ENCODE measurements around the gene KATNB1. TPM values are rescaled to one million over a fixed set of nuclear protein-coding genes. Genes with fewer than 3 reads are reported as not detected.

The KATNB1 gene
- total RNA-seq, 3 donors from 2014 or later (not counting 1 experiment from before 2014, with no cell fraction given) = 23.6 to 34.3 (median 29.7) TPM

DNA sequence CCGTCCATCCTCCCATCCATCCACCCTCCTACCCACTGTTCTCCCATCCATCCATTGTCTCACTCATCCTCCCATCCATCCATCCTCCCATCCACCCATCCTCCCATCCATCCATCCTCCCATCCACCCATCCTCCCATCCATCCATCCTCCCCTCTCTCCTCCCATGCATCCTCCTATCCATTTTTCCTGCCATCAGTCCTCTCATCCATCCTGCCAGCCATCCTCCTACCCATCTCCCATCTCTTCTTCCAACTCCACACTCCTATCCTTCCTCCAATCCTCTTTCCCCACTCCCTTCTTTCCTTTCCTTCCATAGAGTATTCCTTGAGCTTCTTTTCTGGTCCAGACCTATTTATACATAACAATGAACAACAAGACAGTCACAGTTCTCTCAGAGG lies 28.9 kb upstream of the KATNB1 start:
- ATAC-seq (no peak), DNase-seq (no peak)
- no peak overlapping the region for H3K4me3 Mint-ChIP-seq
- H3K27ac Mint-ChIP-seq = no peak overlapping the region
- Histone ChIP-seq H3K4me1 (ENCODE audit: control insufficient read depth, insufficient read depth, low read length) (no peaks in the 10 kb centered on the region), H3K36me3 (ENCODE audit: control insufficient read depth, insufficient read depth, low read length) (no peaks in the 10 kb centered on the region), H3K9me3 (ENCODE audit: control insufficient read depth, insufficient read depth, low read length) (no peaks in the 10 kb centered on the region), H3K27me3 (ENCODE audit: control insufficient read depth, insufficient read depth, low read length) (no peaks in the 10 kb centered on the region), H3K4me3 (ENCODE audit: low read length) (no peak overlapping the region), H3K27ac (ENCODE audit: low read length) (no peak overlapping the region)
- WGBS (ENCODE audit: insufficient coverage) = 93% methylated on average over 1 of the region's 1 CpG
- no peaks in the 10 kb centered on the region for H3K36me3 Mint-ChIP-seq
- TF ChIP-seq, protein P1, sequence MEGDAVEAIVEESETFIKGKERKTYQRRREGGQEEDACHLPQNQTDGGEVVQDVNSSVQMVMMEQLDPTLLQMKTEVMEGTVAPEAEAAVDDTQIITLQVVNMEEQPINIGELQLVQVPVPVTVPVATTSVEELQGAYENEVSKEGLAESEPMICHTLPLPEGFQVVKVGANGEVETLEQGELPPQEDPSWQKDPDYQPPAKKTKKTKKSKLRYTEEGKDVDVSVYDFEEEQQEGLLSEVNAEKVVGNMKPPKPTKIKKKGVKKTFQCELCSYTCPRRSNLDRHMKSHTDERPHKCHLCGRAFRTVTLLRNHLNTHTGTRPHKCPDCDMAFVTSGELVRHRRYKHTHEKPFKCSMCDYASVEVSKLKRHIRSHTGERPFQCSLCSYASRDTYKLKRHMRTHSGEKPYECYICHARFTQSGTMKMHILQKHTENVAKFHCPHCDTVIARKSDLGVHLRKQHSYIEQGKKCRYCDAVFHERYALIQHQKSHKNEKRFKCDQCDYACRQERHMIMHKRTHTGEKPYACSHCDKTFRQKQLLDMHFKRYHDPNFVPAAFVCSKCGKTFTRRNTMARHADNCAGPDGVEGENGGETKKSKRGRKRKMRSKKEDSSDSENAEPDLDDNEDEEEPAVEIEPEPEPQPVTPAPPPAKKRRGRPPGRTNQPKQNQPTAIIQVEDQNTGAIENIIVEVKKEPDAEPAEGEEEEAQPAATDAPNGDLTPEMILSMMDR (IDR thresholded peaks at IDR 0.05) = no peak
- no peaks in the 10 kb centered on the region for H3K4me1 Mint-ChIP-seq
- no peaks in the 10 kb centered on the region for H3K9me3 Mint-ChIP-seq
- intact Hi-C loops (cut with micrococcal nuclease) = no loop called here
- H3K27me3 Mint-ChIP-seq (ENCODE audit: low read depth in 2 of 2) = no peaks in the 10 kb centered on the region

DNA sequence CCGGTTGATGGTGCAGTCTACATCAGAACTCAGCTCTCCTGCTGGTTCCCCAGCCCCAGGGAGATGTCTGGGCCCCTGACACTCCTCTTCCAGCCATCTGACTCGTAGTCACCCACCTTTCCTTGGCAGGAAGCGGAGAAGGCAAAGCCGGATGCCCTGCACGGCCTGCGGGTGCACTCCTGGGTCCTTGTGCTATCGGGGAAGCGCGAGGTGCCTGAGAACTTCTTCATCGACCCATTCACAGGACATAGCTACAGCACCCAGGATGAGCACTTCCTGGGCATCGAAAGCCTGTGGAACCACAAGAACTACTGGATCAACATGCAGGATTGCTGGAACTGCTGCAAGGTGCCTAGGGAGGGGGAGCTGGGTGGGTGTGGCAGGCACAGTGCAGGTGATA lies 28.2 kb upstream of the KATNB1 start:
- DNase-seq (no peak), ATAC-seq (no peak)
- intact Hi-C loops (cut with micrococcal nuclease) = no loop called here
- Mint-ChIP-seq H3K27ac (no peak overlapping the region), H3K4me1 (no peaks in the 10 kb centered on the region), H3K9me3 (no peaks in the 10 kb centered on the region), H3K27me3 (ENCODE audit: low read depth in 2 of 2) (no peaks in the 10 kb centered on the region), H3K36me3 (no peaks in the 10 kb centered on the region), H3K4me3 (no peak overlapping the region)
- TF ChIP-seq, protein P1 (IDR thresholded peaks at IDR 0.05) = no peak
- no peaks in the 10 kb centered on the region for H3K9me3 ChIP-seq (ENCODE audit: control insufficient read depth, insufficient read depth, low read length)
- 91% methylated on average over 11 of the region's 11 CpGs for WGBS (ENCODE audit: insufficient coverage)
- no peaks in the 10 kb centered on the region for H3K4me1 ChIP-seq (ENCODE audit: control insufficient read depth, insufficient read depth, low read length)
- no peaks in the 10 kb centered on the region for H3K36me3 ChIP-seq (ENCODE audit: control insufficient read depth, insufficient read depth, low read length)
- H3K4me3 ChIP-seq (ENCODE audit: low read length) = no peak overlapping the region
- H3K27ac ChIP-seq (ENCODE audit: low read length) = no peak overlapping the region
- no peaks in the 10 kb centered on the region for H3K27me3 ChIP-seq (ENCODE audit: control insufficient read depth, insufficient read depth, low read length)

DNA sequence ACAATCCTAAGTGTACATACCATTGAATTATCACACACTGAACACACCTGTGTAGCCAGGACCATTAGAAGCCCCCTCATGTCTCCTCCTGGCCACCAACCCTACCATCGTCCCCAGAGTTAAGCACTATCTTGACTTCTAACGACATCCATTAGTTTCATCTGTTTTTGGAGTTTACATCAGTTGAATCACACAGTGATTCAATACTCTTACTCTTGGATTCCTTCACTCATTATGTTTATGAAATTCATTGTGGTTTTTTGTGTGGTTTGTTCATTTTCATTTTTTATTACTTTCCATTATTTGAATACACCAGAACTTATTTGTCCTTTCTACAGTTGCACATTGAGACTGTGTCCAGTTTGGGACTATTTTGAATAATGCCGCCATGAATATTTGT lies 27.4 kb upstream of the KATNB1 start:
- Mint-ChIP-seq H3K27ac (no peak overlapping the region), H3K4me3 (no peak overlapping the region), H3K9me3 (no peaks in the 10 kb centered on the region), H3K4me1 (no peaks in the 10 kb centered on the region), H3K27me3 (ENCODE audit: low read depth in 2 of 2) (no peaks in the 10 kb centered on the region), H3K36me3 (no peaks in the 10 kb centered on the region)
- Histone ChIP-seq H3K4me3 (ENCODE audit: low read length) (no peak overlapping the region), H3K36me3 (ENCODE audit: control insufficient read depth, insufficient read depth, low read length) (no peaks in the 10 kb centered on the region), H3K9me3 (ENCODE audit: control insufficient read depth, insufficient read depth, low read length) (no peaks in the 10 kb centered on the region), H3K4me1 (ENCODE audit: control insufficient read depth, insufficient read depth, low read length) (no peaks in the 10 kb centered on the region), H3K27me3 (ENCODE audit: control insufficient read depth, insufficient read depth, low read length) (no peaks in the 10 kb centered on the region), H3K27ac (ENCODE audit: low read length) (no peak overlapping the region)
- WGBS (ENCODE audit: insufficient coverage) = 91% methylated on average over 3 of the region's 3 CpGs
- ATAC-seq (no peak), DNase-seq (no peak)
- intact Hi-C loops (cut with micrococcal nuclease) = no loop called here
- TF ChIP-seq, protein P1 (IDR thresholded peaks at IDR 0.05) = no peak

DNA sequence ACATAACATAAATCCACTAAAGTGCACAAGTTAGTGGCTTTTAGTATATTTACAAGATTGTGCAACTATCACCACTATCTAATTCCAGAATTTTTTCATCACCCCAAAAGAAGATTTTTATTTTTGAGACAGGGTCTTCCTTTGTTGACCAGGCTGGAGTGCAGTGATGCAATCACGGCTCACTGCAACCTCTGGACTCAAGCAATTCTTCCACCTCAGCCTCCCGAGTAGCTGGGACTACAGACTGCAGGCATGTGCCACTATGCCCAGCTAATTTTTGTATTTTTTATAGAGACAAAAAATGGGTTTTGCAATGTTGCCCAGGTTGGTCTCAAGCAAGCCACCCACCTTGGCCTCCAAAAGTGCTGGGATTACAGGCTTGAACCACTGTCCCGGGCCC lies 25.9 kb upstream of the KATNB1 start:
- Mint-ChIP-seq H3K4me1 (no peaks in the 10 kb centered on the region), H3K27me3 (ENCODE audit: low read depth in 2 of 2) (no peaks in the 10 kb centered on the region), H3K36me3 (no peaks in the 10 kb centered on the region), H3K4me3 (no peak overlapping the region), H3K27ac (no peak overlapping the region), H3K9me3 (no peaks in the 10 kb centered on the region)
- intact Hi-C loops (cut with micrococcal nuclease) = no loop called here
- DNase-seq = no peak
- Histone ChIP-seq H3K9me3 (ENCODE audit: control insufficient read depth, insufficient read depth, low read length) (no peaks in the 10 kb centered on the region), H3K4me1 (ENCODE audit: control insufficient read depth, insufficient read depth, low read length) (no peaks in the 10 kb centered on the region), H3K27ac (ENCODE audit: low read length) (no peak overlapping the region), H3K36me3 (ENCODE audit: control insufficient read depth, insufficient read depth, low read length) (no peaks in the 10 kb centered on the region), H3K4me3 (ENCODE audit: low read length) (no peak overlapping the region), H3K27me3 (ENCODE audit: control insufficient read depth, insufficient read depth, low read length) (no peaks in the 10 kb centered on the region)
- ATAC-seq = no peak
- TF ChIP-seq, protein P1 (IDR thresholded peaks at IDR 0.05) = no peak
- WGBS (ENCODE audit: insufficient coverage) = 100% methylated on average over 3 of the region's 3 CpGs
